Head of caudate nucleus (tissue), 42 donors: ENCODE data around the gene TNFRSF19.
A peak's percentile ranks its signal among the peaks of the same experiment; 100 is the strongest.

Experiments
- DNase-seq, 42 donors: peaks; one replicate each; pipeline versions ENCODE4 v3.0.0 to v3.0.0-alpha.2; 2020 to 2021; ENCODE audit warnings: mixed read lengths in 7 of 42
- intact Hi-C: fragments of 100-400 bp; cut with DNase I; formaldehyde crosslinking; loops from one replicate; pipeline ENCODE4 v1.15.0; 2022

The TNFRSF19 gene

DNA sequence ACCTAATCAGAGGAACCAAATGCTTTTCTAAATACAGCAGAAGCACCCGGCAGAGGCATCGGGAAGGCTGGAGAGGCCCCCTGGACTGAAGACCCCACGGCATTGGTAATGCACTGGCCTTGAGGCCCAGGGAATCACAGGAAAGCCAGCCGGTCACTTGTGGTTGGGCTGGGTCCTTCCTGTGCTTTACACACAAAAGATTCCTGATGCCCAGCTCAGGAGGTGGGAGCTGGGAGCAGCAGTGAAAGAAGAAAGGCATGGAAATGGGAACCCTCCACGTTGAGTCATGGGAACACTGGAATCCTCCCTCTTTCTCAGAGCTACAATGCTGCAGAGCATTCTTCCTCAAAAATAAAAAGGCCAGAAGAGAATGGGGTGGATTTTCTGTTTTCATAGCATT, 126.4 kb downstream of the TNFRSF19 start:
- no peak for DNase-seq
- intact Hi-C loops = no loop called here

DNA sequence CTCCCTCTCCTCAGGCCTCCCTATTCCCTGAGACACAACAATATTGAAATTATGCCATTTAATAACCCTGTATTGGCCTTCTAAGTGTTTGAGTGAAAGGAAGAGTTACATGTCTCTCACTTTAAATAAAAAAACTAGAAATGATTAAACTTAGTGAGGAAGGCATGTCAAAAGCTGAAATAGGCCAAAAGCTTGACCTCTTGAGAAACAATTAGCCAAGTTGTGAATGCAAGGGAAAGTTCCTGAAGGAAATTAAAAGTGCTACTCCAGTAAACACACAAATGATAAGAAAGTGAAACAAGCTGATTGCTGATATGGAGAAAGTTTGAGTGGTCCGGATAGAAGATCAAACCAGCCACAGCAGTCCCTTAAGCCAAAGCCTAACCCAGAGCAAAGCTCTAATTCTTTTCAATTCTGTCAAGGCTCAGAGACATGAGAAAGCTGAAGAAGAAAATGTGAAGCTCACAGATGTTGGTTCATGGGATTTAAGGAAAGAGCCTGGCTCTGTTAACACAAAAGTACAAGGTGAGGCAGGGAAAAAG, 127.6 kb downstream of the TNFRSF19 start:
- intact Hi-C loops = no loop called here
- no peak for DNase-seq

DNA sequence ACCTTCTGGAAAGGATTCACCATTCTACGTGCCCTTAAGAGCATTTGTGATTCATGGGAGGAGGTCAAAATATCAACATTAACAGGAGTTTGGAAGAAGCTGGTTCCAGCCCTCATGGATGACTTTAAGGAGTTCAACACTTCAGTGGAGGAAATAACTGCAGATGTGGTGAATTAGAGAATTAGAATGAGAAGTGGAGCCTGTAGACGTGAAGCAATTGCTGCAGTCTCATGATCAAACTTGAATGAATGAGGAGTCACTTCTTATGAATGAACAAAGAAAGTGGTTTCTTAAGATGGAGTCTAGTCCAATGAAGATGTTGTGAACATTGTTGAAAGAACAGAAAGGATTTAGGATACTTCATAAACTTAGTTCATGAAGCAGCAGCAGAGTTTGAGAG, 129.1 kb downstream of the TNFRSF19 start:
- intact Hi-C loops = no loop called here
- no peak for DNase-seq

DNA sequence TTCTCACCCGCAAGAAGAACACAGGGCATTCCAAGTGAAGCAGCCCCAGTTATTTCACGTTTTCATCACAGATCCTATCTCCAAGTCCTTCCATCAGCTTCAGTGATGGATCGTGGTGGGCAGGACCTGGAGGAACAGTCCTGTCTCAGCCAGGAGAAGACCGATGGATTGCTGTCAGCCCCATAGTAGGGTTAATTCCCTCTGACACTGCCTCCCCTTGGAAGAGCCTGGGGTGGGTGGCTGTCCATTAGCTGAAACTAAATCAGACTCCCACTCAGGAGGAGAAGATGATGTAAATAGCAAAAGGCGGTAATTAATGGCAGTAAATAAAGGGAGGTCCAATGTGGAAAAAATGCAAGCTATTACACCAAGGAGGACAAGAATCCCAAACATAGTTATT, 131.0 kb downstream of the TNFRSF19 start:
- no peak for DNase-seq
- intact Hi-C loops = no loop called here

DNA sequence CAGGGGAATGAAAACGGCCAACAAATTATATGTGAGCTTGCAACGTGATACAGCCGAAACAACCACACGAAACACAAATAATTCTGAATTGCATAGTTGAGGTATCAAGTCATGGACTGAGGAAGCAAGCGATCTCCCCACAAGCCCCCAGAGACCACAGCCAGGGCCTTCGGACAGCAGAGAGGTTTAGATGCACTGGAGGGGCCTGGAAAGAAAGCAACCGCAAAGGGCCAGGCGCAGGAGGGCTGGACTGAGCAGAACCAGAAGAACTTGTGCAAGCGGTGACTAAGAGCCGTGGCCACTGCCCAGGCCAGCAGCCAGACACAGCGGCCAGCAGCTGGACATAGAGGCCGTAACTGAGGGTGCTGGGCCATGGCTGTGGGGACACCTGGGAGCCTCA, 131.4 kb downstream of the TNFRSF19 start:
- intact Hi-C loops = no loop called here
- no peak for DNase-seq

DNA sequence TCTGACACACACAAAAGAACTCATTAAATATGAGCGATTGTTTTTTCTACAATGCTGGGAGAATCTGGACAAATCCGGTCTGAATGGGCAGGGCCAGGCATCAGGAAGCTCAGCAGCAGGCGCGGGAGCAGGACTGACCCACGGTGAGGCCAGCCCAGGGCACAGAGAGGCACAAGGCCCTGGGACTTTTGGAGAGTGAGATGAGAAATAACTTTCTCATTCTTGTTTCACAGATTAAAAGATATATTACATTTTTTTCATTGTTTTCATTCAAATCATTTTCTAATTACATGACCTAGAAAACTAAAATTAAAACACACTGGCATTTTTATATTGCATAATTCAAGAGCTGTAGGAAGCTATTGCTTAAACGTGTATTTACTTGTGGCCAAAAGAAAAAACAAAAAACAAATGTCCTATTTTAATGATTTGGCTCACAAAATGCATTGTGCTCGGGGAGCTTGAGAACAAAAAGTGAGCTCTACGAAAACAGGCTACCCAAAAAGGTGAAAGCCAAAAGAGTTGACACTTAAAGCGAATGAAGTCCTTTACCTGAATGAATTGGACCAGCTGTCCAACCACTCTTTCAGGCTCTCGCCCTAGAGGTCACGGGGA, 133.1 kb downstream of the TNFRSF19 start:
- intact Hi-C loops = no loop called here
- no peak for DNase-seq

- DNase-seq = no peak
- intact Hi-C loops = no loop called here
Observed at GRCh38 chr13:23705583-23705982, 135.4 kb downstream of the TNFRSF19 start.

- intact Hi-C loops = no loop called here
Observed at GRCh38 chr13:23707674-23708073, 137.5 kb downstream of the TNFRSF19 start.

GRCh38 chr13:23709536-23709935, 139.3 kb downstream of the TNFRSF19 start:
- no peak for DNase-seq
- intact Hi-C loops = no loop called here

More at GRCh38 chr13:23707674-23708073, 137.5 kb downstream of the TNFRSF19 start:
- no peak for DNase-seq

GRCh38 chr13:23710366-23710765, 140.2 kb downstream of the TNFRSF19 start:
- no peak for DNase-seq
- intact Hi-C loops = no loop called here

DNA sequence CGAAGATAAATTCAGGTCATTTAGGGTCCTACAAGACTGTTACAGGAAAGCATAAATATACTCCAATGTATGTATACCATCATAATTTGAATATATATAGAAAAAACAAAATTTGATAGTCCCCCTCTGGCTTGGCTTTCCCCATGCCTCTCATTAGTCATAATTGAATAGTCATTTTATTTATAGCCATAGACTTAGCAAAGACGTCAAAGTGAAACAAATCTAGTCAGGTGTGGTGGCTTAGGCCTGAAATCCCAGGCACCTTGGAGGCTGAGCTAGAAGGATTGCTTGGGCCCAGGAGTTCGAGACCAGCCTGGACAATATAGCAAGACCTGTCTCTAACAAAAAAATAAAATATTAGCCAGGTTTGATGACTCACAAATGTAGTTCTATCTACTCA, 141.1 kb downstream of the TNFRSF19 start:
- intact Hi-C loops = no loop called here
- no peak for DNase-seq

- DNase-seq = peak in 1 of 42 donors; percentile 23
- intact Hi-C loops = no loop called here
Observed at GRCh38 chr13:23714672-23715071, 144.5 kb downstream of the TNFRSF19 start.

- no peak for DNase-seq
Observed at GRCh38 chr13:23715092-23715761, 145.0 kb downstream of the TNFRSF19 start.

DNA sequence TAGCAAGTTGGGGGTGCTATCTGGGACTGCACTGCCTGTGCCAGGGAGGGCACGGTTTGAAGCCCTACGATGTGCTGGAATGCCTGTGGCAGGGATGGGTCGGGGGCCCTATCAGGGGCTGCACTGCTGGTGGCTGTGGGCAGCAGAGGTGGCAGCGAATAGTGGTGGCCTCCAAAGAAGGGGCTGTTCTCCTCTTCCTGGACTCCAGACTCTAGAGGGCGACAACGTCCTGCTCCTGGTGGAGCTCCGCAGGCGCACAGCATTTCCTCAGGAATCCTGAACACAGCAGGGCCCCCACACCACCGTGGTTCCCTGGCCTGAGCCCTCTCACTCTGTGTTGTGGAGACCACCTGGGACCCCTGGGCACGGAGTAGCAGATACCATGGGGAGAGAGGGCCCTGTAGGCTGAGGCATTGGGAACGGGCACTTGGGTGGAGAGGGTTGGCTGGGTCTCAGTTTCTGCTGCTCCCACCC, 145.6 kb downstream of the TNFRSF19 start:
- intact Hi-C loops = no loop called here
- peak in 6 of 42 donors; percentile 9 to 56 (median 34) for DNase-seq

More at GRCh38 chr13:23715092-23715761, 145.0 kb downstream of the TNFRSF19 start:
- intact Hi-C loops = no loop called here

DNA sequence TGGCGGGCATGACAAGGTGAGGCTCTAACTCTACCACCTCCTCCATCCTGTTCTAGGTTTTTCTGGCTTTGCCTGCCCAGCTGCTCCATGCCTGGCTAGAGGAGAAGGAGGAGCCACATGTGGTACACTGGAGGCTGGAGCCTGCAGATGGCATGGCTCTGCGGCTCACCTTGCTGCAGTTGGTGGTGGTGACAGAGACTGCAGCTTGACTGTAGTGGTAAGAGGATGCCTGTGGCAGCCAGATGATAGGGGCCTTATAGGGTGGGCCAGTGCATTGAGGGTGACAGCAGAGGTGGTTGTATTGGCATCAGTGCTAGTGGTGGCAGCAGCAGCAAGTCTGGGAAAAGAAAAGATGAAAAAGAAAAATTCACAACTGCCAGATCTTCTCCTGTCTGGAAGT, 146.2 kb downstream of the TNFRSF19 start:
- intact Hi-C loops = no loop called here

GRCh38 chr13:23718996-23719395, 148.8 kb downstream of the TNFRSF19 start:
- intact Hi-C loops = no loop called here
- DNase-seq = no peak

More for the DNA sequence above, 146.2 kb downstream of the TNFRSF19 start:
- no peak for DNase-seq

DNA sequence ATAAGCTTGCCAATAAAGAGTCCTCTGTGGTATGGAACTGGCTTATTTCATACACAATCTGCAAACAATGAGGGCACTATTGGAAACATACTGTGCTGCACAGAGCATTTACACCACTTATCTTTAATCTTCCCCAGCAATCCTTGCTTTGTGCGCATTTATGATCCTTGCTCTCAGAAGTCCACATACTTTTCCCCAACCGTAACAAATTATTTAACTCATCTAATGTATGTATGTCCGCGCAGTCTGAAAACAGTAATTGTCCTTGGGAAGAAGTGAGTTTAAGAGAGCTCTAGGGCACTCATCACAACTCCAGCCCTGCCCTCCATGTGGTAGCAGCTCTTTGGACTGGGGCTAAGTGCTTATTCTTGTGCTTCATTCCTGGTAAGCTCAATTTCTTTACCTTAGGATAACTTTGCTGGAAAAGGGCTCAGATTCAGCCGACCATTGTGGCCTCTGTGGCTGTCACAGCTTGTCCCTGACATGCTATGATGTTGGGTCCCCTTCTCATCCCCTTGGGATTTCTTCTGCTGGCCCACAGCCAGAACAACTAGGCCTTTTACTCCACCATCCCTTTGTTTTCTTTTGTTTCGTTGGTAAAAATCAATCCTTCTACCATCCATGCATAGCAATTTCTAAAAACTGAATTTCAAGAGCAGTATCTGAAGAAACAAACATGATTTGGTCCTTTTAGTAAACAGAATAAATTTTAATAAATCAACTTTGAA, 152.7 kb downstream of the TNFRSF19 start:
- intact Hi-C loops = no loop called here
- DNase-seq = no peak

DNA sequence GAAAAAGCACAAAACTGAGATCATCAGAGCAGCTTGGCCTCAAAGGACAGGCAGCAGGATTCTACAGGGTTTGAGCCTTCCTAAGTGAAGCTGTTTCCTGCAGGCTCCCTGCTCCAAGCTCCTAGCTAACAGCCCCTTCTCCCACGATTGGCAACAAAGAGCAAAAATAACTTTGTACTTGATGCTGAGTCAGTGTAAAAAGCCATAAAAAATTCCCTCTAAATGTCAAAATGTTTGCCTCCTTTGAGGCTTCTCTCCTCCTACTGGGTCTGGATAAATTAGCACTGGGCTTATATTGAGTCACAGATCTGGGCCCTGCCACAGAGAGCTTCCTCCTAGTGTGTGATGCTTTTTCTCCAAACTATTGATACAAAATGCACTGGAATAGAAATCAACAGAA, 153.3 kb downstream of the TNFRSF19 start:
- intact Hi-C loops = no loop called here
- DNase-seq = peak in 3 of 42 donors; percentile 9 to 28 (median 28)

DNA sequence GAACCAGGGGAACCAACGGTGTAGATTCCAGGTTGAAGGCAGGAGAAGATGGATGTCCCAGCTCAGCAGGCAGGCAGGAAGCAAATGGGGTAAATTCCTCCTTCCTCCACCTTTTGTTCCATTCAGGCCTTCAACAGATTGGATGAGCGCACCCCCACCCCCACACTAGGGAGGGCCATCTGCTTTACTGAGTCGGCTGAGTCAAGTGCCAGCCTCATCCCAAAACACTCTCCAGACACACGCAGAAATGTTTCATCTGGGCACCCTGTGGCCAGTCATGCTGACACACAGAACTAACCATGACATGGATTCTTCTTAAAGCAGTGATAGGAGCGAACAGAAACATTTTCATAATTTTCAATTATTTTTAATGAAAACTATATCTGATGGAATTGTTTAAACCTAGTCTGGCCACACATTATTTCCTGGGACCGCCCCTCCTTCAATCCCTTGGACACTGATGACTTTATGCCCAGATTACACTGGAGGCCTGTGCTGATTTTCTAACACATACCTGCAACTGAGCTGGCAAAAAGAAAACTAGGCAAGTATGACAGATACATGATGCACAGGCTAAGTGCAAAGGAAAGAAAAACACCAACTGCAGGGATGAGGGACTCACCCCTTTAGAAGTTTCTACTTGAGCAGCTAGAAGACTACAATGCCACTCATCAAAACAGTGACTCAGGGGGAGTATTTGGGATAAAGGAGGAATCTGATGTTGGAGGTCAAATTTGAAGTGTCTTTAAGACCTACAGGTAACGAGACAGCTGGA, 154.2 kb downstream of the TNFRSF19 start:
- no peak for DNase-seq
- intact Hi-C loops = no loop called here
